Ishikawa (cell line): Measurements from ENCODE around the gene MDN1.

Experiments used
- CEBPB ChIP-seq: IDR thresholded peaks from 2 replicates; pipeline ENCODE4 v1.6.1; 2012
- CREB1 ChIP-seq: IDR thresholded peaks from 2 replicates; pipeline ENCODE4 v1.6.1; 2012; ENCODE audit warnings: low read depth
- EGR1 ChIP-seq: IDR thresholded peaks from 2 replicates; pipeline ENCODE4 v1.6.1; 2012
- EP300 ChIP-seq: IDR thresholded peaks from 2 replicates; pipeline ENCODE4 v1.6.1; 2012; ENCODE audit warnings: borderline replicate concordance
- FOXM1 ChIP-seq: IDR thresholded peaks from 2 replicates; pipeline ENCODE4 v1.6.1; 2012; ENCODE audit warnings: low read depth, borderline replicate concordance
- NFIC ChIP-seq: IDR thresholded peaks from 2 replicates; pipeline ENCODE4 v1.6.1; 2012
- RAD21 ChIP-seq: IDR thresholded peaks from 2 replicates; pipeline ENCODE4 v1.6.1; 2012; ENCODE audit warnings: low read depth
- TAF1 ChIP-seq: IDR thresholded peaks from 2 replicates; pipeline ENCODE4 v1.6.1; 2012; ENCODE audit warnings: low read depth, mild to moderate bottlenecking
- TCF12 ChIP-seq: IDR thresholded peaks from 2 replicates; pipeline ENCODE4 v1.6.1; 2012; ENCODE audit warnings: low read depth
- TEAD4 ChIP-seq: IDR thresholded peaks from 2 replicates; pipeline ENCODE4 v1.6.1; 2012
- USF1 ChIP-seq: IDR thresholded peaks from 2 replicates; pipeline ENCODE4 v1.6.1; 2012
- YY1 ChIP-seq: IDR thresholded peaks from 2 replicates; pipeline ENCODE4 v1.6.1; 2012; ENCODE audit warnings: low read depth
- ZBTB7A ChIP-seq: IDR thresholded peaks from 2 replicates; pipeline ENCODE4 v1.6.1; 2012; ENCODE audit warnings: low read depth
- TF ChIP-seq, protein P1 (sequence below): IDR thresholded peaks from 2 replicates; pipeline ENCODE4 v1.6.1; 2012; ENCODE audit warnings: low read depth, mild to moderate bottlenecking
- TF ChIP-seq, protein P2 (sequence below): IDR thresholded peaks from 2 replicates; pipeline ENCODE4 v1.6.1; 2012

Gene MDN1

DNA sequence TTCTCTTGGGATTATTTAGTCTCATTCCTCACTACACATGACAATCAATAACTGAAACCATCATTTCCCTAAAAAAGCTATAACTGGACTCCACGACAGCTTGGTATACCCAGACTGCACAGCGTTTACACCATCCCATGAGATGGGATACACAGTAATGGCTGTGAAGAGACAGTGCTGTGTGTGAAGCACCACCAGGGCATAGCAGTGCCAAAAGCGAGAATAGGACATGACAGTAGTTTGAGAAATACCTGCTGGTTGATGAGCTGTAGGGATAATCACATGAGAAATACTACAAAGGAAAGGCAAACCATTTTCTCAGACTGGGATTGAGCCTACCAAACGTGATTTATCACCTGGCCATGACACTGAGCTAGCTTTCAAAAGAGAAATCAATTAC, 158.6 kb downstream of the MDN1 start:
- TF ChIP-seq CEBPB (no peak), FOXM1 (no peak), EP300 (no peak), CREB1 (no peak), TEAD4 (no peak)

DNA sequence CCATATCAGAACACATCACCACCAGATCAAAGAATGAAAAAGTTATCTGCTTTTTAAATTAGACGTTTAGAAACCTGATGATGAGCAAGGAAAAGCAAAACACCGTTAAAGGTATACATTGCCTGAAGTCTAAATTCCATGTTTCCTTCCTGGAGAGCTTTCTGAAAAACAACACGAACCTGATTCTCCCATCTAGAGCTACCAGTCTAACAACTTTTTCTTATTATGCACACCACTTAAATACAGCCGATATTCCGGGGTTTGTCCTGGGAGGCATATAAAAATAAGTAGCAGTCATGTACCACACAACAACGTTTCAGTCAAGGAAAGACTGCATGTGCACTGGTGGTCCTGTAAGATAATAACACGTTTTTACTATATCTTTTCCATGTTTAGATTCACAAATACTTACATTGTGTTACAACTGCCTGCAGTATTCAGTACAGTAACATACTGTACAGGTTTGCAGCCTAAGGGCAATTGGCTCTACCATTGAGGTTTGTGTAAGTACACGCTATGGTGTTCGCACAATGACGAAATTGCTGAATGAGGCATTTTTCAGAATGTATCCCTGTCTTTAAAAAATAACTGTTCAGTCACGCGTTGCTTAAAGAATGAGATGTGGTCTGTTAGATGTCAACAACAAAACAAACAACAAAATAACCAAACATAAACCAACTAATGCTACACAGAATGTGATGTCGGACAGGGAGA, 162.0 kb downstream of the MDN1 start:
- TF ChIP-seq ZBTB7A (no peak), EGR1 (no peak), TAF1 (no peak), EP300 (no peak), CEBPB (no peak), RAD21 (no peak), CREB1 (no peak), NFIC (no peak), USF1 (no peak)
- TF ChIP-seq, protein P1, sequence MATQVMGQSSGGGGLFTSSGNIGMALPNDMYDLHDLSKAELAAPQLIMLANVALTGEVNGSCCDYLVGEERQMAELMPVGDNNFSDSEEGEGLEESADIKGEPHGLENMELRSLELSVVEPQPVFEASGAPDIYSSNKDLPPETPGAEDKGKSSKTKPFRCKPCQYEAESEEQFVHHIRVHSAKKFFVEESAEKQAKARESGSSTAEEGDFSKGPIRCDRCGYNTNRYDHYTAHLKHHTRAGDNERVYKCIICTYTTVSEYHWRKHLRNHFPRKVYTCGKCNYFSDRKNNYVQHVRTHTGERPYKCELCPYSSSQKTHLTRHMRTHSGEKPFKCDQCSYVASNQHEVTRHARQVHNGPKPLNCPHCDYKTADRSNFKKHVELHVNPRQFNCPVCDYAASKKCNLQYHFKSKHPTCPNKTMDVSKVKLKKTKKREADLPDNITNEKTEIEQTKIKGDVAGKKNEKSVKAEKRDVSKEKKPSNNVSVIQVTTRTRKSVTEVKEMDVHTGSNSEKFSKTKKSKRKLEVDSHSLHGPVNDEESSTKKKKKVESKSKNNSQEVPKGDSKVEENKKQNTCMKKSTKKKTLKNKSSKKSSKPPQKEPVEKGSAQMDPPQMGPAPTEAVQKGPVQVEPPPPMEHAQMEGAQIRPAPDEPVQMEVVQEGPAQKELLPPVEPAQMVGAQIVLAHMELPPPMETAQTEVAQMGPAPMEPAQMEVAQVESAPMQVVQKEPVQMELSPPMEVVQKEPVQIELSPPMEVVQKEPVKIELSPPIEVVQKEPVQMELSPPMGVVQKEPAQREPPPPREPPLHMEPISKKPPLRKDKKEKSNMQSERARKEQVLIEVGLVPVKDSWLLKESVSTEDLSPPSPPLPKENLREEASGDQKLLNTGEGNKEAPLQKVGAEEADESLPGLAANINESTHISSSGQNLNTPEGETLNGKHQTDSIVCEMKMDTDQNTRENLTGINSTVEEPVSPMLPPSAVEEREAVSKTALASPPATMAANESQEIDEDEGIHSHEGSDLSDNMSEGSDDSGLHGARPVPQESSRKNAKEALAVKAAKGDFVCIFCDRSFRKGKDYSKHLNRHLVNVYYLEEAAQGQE = no peak
- TF ChIP-seq, protein P2, sequence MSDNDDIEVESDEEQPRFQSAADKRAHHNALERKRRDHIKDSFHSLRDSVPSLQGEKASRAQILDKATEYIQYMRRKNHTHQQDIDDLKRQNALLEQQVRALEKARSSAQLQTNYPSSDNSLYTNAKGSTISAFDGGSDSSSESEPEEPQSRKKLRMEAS = no peak

DNA sequence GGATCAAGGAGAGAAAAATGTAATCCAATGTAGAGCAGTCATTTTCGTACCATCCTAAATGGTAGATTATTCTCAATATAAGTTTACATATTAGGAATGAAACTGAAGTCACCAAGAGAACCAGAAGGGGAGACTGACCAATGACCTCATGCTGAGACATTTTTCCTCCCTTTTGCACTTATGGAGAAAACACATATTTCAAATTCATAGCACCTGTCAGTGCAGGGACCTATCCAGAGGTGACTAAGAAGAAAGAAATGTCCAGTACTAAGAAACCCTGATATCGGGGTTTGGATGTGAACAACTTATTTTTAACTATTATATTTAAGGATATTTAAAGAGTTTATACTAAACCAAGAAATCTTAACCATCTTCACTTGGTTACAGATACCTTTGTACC, 164.5 kb downstream of the MDN1 start:
- TF ChIP-seq, protein P2 = no peak
- TF ChIP-seq FOXM1 (no peak), TEAD4 (no peak), RAD21 (no peak), ZBTB7A (no peak), TAF1 (no peak), EP300 (no peak), USF1 (no peak), CEBPB (no peak), CREB1 (no peak), EGR1 (no peak), TCF12 (no peak), YY1 (no peak), NFIC (no peak)
- TF ChIP-seq, protein P1 = no peak

DNA sequence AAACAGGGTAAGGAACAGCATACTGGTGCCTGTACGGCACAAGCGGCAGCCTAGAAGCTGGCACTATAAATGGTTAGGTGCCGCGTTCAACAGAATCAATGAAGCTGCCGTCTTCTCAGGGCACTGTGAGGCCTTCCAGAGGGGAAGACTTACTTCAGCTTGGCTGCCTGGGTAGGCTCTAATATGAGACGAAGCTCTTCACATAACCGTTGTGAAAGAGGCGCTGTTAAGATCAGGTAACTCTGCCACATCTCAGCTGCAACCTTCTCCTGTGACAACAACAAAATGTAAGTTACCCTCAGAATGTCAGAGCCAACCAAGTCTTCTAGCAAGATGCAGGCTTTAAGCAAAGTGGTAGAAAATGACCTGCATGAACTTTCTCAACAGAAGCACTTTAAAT, 169.0 kb downstream of the MDN1 start:
- TF ChIP-seq ZBTB7A (no peak), EGR1 (no peak), EP300 (no peak), USF1 (no peak), TAF1 (no peak), CEBPB (no peak), TEAD4 (no peak), FOXM1 (no peak), RAD21 (no peak), YY1 (no peak), TCF12 (no peak), CREB1 (no peak), NFIC (no peak)
- TF ChIP-seq, protein P1 = no peak
- TF ChIP-seq, protein P2 = no peak
